Limb (tissue), 2 donors: ENCODE measurements around the gene SRGAP2C.
"Not testable (repeated sequence)": the region's sequence is repeated elsewhere in the genome, so short reads cannot be mapped to it uniquely, and the experiment has no call there.

Experiments used
- DNase-seq, 2 donors: peaks; one replicate each; pipeline ENCODE4 v3.0.0-alpha.2; 2016; ENCODE audit errors: extremely low spot score in 2 of 2

SRGAP2C gene

GRCh38 chr1:121226925-121227324 lies 42.1 kb downstream of the SRGAP2C start:
- DNase-seq: not testable (repeated sequence)

- DNase-seq: not testable (repeated sequence)
These were observed 43.0 kb downstream of the SRGAP2C start for GRCh38 chr1:121227544-121228330.

- not testable (repeated sequence) for DNase-seq
These were observed 45.9 kb downstream of the SRGAP2C start for GRCh38 chr1:121230636-121231035.

GRCh38 chr1:121232445-121233125 lies 47.8 kb downstream of the SRGAP2C start:
- DNase-seq: not testable (repeated sequence)

GRCh38 chr1:121234090-121234759 lies 49.5 kb downstream of the SRGAP2C start:
- DNase-seq: not testable (repeated sequence)

- not testable (repeated sequence) for DNase-seq
These were observed 53.6 kb downstream of the SRGAP2C start for GRCh38 chr1:121238384-121238783.

- not testable (repeated sequence) for DNase-seq
These were observed 59.1 kb downstream of the SRGAP2C start for GRCh38 chr1:121243913-121244312.

GRCh38 chr1:121246399-121246798 lies 61.6 kb downstream of the SRGAP2C start:
- not testable (repeated sequence) for DNase-seq

- DNase-seq: not testable (repeated sequence)
These were observed 67.9 kb downstream of the SRGAP2C start for GRCh38 chr1:121252656-121253055.

- DNase-seq: not testable (repeated sequence)
These were observed 69.8 kb downstream of the SRGAP2C start for GRCh38 chr1:121254618-121255017.

- DNase-seq: not testable (repeated sequence)
These were observed 72.9 kb downstream of the SRGAP2C start for GRCh38 chr1:121257632-121258031.

- DNase-seq: not testable (repeated sequence)
These were observed 73.4 kb downstream of the SRGAP2C start for GRCh38 chr1:121258134-121258533.

- DNase-seq: not testable (repeated sequence)
These were observed 75.4 kb downstream of the SRGAP2C start for GRCh38 chr1:121260205-121260604.

GRCh38 chr1:121262163-121262562 lies 77.4 kb downstream of the SRGAP2C start:
- not testable (repeated sequence) for DNase-seq

- DNase-seq: not testable (repeated sequence)
These were observed 79.0 kb downstream of the SRGAP2C start for GRCh38 chr1:121263789-121264244.

GRCh38 chr1:121267072-121267471 lies 82.3 kb downstream of the SRGAP2C start:
- not testable (repeated sequence) for DNase-seq

GRCh38 chr1:121269309-121269708 lies 84.5 kb downstream of the SRGAP2C start:
- DNase-seq: not testable (repeated sequence)

- not testable (repeated sequence) for DNase-seq
These were observed 85.2 kb downstream of the SRGAP2C start for GRCh38 chr1:121269973-121270372.

GRCh38 chr1:121271143-121271715 lies 86.5 kb downstream of the SRGAP2C start:
- not testable (repeated sequence) for DNase-seq

GRCh38 chr1:121275435-121275834 lies 90.7 kb downstream of the SRGAP2C start:
- DNase-seq: not testable (repeated sequence)

GRCh38 chr1:121278202-121278601 lies 93.4 kb downstream of the SRGAP2C start:
- not testable (repeated sequence) for DNase-seq
